GM12864 (cell line): Measurements from ENCODE around the gene CCDC40.

ENCODE experiments used
- DNase-seq: peaks from one replicate; pipeline ENCODE4 v3.0.0-alpha.2; 2011; ENCODE audit warnings: low read depth
- H3K4me3 ChIP-seq: 2 replicates; pipeline ENCODE4 v1.5.1; 2011; ENCODE audit warnings: mild to moderate bottlenecking, low read depth, low read length, control low read depth
- TF ChIP-seq, protein P1 (sequence below): IDR thresholded peaks from 2 replicates; pipeline ENCODE4 v1.5.1; 2011; ENCODE audit warnings: low read depth, mild to moderate bottlenecking, moderate library complexity, low read length, control low read depth, inconsistent platforms; ENCODE audit errors: missing control alignments

The CCDC40 gene

DNA sequence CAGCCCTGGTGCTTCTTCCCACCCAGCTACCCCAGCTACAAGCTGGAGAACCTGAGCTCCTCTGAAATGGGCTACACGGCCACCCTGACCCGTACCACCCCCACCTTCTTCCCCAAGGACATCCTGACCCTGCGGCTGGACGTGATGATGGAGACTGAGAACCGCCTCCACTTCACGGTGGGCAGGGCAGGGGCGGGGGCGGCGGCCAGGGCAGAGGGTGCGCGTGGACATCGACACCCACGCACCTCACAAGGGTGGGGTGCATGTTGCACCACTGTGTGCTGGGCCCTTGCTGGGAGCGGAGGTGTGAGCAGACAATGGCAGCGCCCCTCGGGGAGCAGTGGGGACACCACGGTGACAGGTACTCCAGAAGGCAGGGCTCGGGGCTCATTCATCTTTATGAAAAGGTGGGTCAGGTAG lies 68.5 kb downstream of the CCDC40 start:
- H3K4me3 ChIP-seq: no peak overlapping the region
- DNase-seq: no peak
- TF ChIP-seq, protein P1, sequence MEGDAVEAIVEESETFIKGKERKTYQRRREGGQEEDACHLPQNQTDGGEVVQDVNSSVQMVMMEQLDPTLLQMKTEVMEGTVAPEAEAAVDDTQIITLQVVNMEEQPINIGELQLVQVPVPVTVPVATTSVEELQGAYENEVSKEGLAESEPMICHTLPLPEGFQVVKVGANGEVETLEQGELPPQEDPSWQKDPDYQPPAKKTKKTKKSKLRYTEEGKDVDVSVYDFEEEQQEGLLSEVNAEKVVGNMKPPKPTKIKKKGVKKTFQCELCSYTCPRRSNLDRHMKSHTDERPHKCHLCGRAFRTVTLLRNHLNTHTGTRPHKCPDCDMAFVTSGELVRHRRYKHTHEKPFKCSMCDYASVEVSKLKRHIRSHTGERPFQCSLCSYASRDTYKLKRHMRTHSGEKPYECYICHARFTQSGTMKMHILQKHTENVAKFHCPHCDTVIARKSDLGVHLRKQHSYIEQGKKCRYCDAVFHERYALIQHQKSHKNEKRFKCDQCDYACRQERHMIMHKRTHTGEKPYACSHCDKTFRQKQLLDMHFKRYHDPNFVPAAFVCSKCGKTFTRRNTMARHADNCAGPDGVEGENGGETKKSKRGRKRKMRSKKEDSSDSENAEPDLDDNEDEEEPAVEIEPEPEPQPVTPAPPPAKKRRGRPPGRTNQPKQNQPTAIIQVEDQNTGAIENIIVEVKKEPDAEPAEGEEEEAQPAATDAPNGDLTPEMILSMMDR: no peak

DNA sequence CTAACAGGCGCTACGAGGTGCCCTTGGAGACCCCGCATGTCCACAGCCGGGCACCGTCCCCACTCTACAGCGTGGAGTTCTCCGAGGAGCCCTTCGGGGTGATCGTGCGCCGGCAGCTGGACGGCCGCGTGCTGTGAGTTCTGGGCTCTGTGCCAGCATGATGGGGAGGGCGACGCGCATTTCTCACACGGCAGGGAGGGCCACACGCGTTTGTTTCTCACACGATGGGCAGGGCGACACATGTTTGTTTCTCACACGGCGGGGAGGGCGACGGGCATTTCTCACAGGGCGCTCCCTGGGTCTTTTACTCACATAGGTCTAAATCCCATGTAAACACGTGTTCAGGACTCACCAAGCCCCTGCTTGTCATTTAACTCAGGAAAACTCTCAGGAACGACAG lies 69.3 kb downstream of the CCDC40 start:
- no peak overlapping the region for H3K4me3 ChIP-seq
- TF ChIP-seq, protein P1: no peak
- DNase-seq: no peak

DNA sequence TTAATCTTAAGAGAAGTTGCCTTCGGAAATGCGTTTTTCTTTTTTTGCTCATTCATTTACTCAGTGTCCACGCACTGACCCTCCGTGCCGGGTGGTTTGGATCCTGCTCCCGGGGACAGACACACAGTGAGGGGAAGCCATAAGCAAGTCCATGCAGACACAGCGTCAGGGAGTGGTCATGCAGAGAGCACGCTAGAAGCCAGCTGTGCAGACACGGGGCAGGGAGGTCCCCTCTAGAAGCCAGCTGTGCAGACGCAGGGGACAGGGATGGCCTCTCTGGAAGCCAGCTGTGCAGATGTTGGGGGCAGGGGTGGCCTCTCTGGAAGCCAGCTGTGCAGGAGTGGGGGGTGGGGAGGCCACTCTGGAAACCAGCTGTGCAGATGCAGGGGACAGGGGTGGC lies 69.7 kb downstream of the CCDC40 start:
- DNase-seq: no peak
- TF ChIP-seq, protein P1: no peak
- H3K4me3 ChIP-seq: no peak overlapping the region

GRCh38 chr17:80106751-80107150 lies 70.3 kb downstream of the CCDC40 start:
- H3K4me3 ChIP-seq: no peak overlapping the region
- no peak for DNase-seq
- TF ChIP-seq, protein P1: no peak

DNA sequence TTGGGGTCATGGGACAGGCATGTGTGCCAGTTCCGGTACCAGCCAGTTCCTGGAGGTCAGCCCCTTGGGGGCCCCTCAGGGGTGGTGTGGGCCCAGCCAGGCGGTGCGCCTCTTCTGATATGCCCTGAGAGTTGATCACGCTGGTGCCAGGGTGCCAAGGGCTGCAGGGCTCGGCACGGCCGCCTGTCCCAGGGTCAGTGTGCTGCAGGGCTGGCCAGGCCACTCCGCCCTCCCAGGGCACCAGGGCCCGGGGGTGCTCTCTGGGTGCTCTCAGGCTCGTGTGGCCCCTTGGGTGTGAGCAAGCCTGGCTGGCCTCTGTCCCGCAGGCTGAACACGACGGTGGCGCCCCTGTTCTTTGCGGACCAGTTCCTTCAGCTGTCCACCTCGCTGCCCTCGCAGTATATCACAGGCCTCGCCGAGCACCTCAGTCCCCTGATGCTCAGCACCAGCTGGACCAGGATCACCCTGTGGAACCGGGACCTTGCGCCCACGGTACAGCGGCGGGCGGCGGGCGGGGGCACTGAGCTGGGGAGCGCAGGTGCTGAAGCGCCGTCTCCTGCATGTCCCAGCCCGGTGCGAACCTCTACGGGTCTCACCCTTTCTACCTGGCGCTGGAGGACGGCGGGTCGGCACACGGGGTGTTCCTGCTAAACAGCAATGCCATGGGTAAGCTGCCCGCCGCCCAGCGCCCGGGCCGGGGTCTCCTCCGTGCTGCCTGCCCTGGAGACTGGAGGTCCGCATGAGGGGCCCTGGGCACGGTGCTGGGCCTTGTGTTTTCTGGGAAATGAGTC lies 71.0 kb downstream of the CCDC40 start:
- TF ChIP-seq, protein P1: no peak
- no peak for DNase-seq
- H3K4me3 ChIP-seq: no peak overlapping the region

- TF ChIP-seq, protein P1: no peak
- no peak for DNase-seq
- H3K4me3 ChIP-seq: no peak overlapping the region
Measured at GRCh38 chr17:80108036-80108971, 71.9 kb downstream of the CCDC40 start.
